Stimulated activated CD4-positive, alpha-beta T cell treated with anti-CD3 and anti-CD28 coated beads, Interleukin-1b, Interleukin-23, amount 100 ng/mL, for 48 hours (primary cell): ENCODE results near the gene SSBP4.

Experiments
- DNase-seq: peaks from one replicate; pipeline ENCODE4 v3.0.0-alpha.2; 2020

Gene SSBP4

DNA sequence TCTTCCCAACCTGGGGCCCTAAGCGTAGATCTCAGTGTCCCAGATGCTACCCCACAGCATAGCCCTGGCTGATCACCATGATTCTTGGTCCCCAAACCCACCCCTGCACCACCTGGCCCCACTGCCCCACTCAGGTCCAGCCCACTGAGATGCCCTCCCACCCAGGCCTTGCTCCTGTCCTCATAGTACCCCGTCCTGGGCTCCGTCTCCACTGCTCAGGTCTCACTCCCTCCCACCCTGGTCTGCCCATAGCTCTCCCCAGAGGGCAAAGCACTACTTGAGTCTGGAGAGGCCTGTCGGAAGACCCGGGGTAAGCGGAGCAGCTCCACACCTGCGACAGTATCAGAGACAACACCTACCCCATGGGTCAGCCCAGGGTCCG lies 54.5 kb downstream of the SSBP4 start:
- DNase-seq = no peak

- DNase-seq = no peak
These were observed 55.2 kb downstream of the SSBP4 start for GRCh38 chr19:18474366-18474887.

DNA sequence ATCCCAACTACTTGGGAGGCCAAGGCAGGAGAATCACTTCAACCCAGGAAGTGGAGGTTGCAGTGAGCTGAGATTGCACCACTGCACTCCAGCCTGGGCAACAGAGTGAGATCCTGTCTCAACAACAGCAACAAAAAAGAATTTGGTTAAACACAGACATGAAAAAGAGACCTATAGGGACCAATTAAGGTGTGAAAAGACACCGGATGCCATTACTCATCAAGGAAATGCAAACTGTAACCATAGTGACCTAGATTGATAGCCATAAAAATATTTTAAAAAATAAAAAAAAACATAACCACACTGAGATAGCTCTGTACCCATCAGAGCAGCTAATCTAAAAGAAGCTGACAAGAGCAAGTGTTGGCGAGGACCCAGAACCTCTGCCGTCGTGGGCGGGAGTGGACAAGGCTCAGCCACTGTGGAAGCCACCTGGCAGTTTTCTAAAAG lies 55.8 kb downstream of the SSBP4 start:
- no peak for DNase-seq

- no peak for DNase-seq
These were observed 56.6 kb downstream of the SSBP4 start for GRCh38 chr19:18475762-18476331.

DNA sequence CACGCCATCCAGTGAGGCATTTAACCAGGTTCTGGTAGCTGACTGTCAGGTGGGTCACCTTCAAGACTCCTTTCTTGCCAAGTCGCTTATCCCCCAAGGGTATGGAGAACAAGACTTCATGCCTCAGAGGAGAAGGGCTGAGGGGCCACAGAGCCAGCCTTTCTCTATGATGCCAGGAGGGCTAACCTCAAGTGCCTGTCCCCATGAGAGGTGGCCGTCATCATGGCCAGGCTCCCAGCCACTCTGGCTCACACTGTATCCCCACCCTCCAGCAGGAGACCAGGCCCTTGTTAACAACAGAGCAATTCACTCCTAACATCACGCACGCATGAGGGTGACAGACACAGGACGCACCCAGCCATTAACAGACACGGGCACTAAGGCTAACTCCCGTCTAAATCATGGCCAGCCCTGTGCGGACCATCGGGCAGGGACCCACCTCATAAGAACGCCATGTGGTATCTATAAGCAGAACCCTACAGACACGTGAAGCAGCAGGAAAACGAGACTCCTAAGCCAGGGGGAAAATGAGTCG lies 57.4 kb downstream of the SSBP4 start:
- DNase-seq = no peak

- DNase-seq = no peak
These were observed 58.0 kb downstream of the SSBP4 start for GRCh38 chr19:18477042-18477779.

DNA sequence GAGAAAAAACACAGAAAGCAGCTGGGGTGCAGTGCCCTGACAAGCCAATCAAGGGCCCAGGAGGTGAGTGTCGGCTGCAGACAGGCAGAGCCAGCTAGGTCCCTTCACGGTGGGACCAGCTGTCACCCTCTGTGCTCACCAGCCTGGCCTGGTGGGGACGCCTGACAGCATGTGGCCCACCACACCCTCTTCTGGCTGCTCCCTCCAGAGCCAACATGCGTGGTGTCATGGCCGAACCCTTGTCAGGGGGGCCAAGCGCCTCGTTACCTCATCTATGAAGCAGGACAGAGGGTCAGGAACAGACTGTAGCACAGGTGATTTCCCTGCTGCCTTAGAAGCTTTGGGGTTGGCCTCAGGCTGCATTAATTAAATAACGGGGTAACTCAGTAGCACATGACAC lies 58.8 kb downstream of the SSBP4 start:
- no peak for DNase-seq

- peak; percentile 86 for DNase-seq
These were observed 59.5 kb downstream of the SSBP4 start for GRCh38 chr19:18478545-18479311.

- DNase-seq = no peak
These were observed 61.0 kb downstream of the SSBP4 start for GRCh38 chr19:18480006-18480691.

- peak; percentile 51 for DNase-seq
These were observed 62.5 kb downstream of the SSBP4 start for GRCh38 chr19:18481505-18482222.

DNA sequence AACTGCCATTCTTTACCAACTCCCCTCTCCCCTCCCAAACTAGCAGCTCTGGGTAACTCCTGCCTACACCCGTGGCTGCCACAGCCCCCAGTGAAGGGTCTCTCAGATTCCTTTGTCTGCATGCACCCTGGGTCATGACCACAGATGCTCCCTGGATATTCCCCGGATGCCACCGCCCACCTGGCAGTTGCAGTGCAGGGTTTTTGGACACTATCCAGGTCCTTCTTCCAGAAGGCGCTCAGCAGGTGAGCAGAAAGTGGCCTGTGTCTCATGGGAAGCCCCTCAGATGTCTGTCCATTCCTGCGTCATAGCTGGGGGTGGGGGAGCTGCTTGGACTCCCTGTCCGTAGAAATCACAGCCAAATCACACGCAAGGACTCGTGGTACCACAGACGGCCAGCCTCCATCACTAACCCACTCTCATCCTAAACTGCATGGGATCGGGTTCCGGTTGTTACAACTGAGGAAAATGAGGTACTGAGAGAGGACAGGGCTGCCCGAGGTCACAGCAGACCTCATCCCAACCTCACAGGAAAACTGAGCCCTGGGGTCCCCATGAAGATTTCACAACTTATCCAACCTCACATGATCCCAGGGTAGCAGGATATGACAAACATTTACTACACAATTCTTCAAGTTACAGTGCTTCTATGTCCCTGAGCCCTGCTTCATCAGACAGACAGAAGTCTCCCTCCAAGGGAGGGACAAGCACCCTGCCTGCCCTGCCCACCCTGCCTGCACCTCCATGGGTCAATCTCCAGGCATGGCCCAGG lies 64.1 kb downstream of the SSBP4 start:
- DNase-seq = no peak
